ENCODE data around the gene B4GALT6.

The B4GALT6 gene

GRCh38 chr18:31637445-31637844, 46.9 kb downstream of the B4GALT6 start:
- TF ChIP-seq CTCF (IDR thresholded peaks at IDR 0.05; ENCODE audit: low read depth, low read length), result no peak
- Histone ChIP-seq H3K9me3 (no peaks in the 10 kb centered on the region), H3K36me3 (no peaks in the 10 kb centered on the region)

GRCh38 chr18:31636387-31636786, 48.0 kb downstream of the B4GALT6 start:
- Histone ChIP-seq H3K4me1 (no peaks in the 10 kb centered on the region), H3K9me3 (no peaks in the 10 kb centered on the region), H3K4me3 (ENCODE audit: low read depth, low read length) (no peak overlapping the region), H3K36me3 (no peaks in the 10 kb centered on the region), H3K27me3 (no peaks in the 10 kb centered on the region)
- no peak for TF ChIP-seq CTCF (IDR thresholded peaks at IDR 0.05; ENCODE audit: low read depth, low read length)
- DNase-seq, result no peak

More at GRCh38 chr18:31637445-31637844, 46.9 kb downstream of the B4GALT6 start:
- no peak overlapping the region for H3K4me3 ChIP-seq (ENCODE audit: low read depth, low read length)
- no peaks in the 10 kb centered on the region for H3K27me3 ChIP-seq
- no peaks in the 10 kb centered on the region for H3K4me1 ChIP-seq
- no peak for DNase-seq

GRCh38 chr18:31634331-31634713, 50.1 kb downstream of the B4GALT6 start:
- Histone ChIP-seq H3K9me3 (no peaks in the 10 kb centered on the region), H3K27me3 (no peaks in the 10 kb centered on the region), H3K4me3 (ENCODE audit: low read depth, low read length) (no peak overlapping the region), H3K36me3 (no peaks in the 10 kb centered on the region), H3K4me1 (no peaks in the 10 kb centered on the region)
- no peak for TF ChIP-seq CTCF (IDR thresholded peaks at IDR 0.05; ENCODE audit: low read depth, low read length)
- no peak for DNase-seq

- Histone ChIP-seq H3K4me3 (ENCODE audit: low read depth, low read length) (no peak overlapping the region), H3K4me1 (no peaks in the 10 kb centered on the region), H3K36me3 (no peaks in the 10 kb centered on the region), H3K9me3 (no peaks in the 10 kb centered on the region), H3K27me3 (no peaks in the 10 kb centered on the region)
- DNase-seq, result no peak
- TF ChIP-seq CTCF (IDR thresholded peaks at IDR 0.05; ENCODE audit: low read depth, low read length), result no peak
Observed at GRCh38 chr18:31633392-31634330, 50.7 kb downstream of the B4GALT6 start.

GRCh38 chr18:31632356-31632755, 52.0 kb downstream of the B4GALT6 start:
- Histone ChIP-seq H3K27me3 (no peaks in the 10 kb centered on the region), H3K4me3 (ENCODE audit: low read depth, low read length) (no peak overlapping the region), H3K9me3 (no peaks in the 10 kb centered on the region), H3K36me3 (no peaks in the 10 kb centered on the region), H3K4me1 (no peaks in the 10 kb centered on the region)
- DNase-seq, result no peak
- TF ChIP-seq CTCF (IDR thresholded peaks at IDR 0.05; ENCODE audit: low read depth, low read length), result no peak

GRCh38 chr18:31631526-31631925, 52.9 kb downstream of the B4GALT6 start:
- no peaks in the 10 kb centered on the region for H3K27me3 ChIP-seq
- no peak for DNase-seq
- no peaks in the 10 kb centered on the region for H3K36me3 ChIP-seq
- H3K9me3 ChIP-seq, result no peaks in the 10 kb centered on the region
- no peaks in the 10 kb centered on the region for H3K4me1 ChIP-seq
- H3K4me3 ChIP-seq (ENCODE audit: low read depth, low read length), result no peak overlapping the region
- no peak for TF ChIP-seq CTCF (IDR thresholded peaks at IDR 0.05; ENCODE audit: low read depth, low read length)

Measured in BE2C (cell line).